HEK293T (cell line): ENCODE measurements around the gene PAIP2.
"Not testable (repeated sequence)": the region's sequence is repeated elsewhere in the genome, so short reads cannot be mapped to it uniquely, and the experiment has no call there.

Experiments used
- CTCF ChIA-PET: fragments of 350-600 bp; formaldehyde crosslinking; extraction: SDS; loops from one replicate; lab custom pipeline; 2021; ENCODE audit warnings: antibody characterized with exemption, inconsistent platforms; lab: Yijun Ruan, JAX
- POLR2A ChIA-PET: fragments of 350-600 bp; formaldehyde crosslinking; extraction: SDS; loops from one replicate; lab custom pipeline; 2020; ENCODE audit warnings: antibody characterized with exemption, inconsistent platforms; lab: Yijun Ruan, JAX
- DNase-seq: peaks from one replicate; pipeline ENCODE4 v3.0.0; 2012; ENCODE audit warnings: mixed read lengths; ENCODE audit errors: extremely low spot score
- ARNT ChIP-seq: fragments of 450-650 bp; IDR thresholded peaks from 2 replicates; pipeline ENCODE4 v1.6.1; 2017; ENCODE audit warnings: mild to moderate bottlenecking
- BHLHE40 ChIP-seq: fragments of 450-650 bp; IDR thresholded peaks from 2 replicates; pipeline ENCODE4 v1.6.1; 2016; ENCODE audit warnings: mild to moderate bottlenecking, moderate library complexity, borderline replicate concordance
- CTBP1 ChIP-seq: fragments of 450-650 bp; IDR thresholded peaks from 2 replicates; pipeline ENCODE4 v1.6.1; 2016; ENCODE audit warnings: borderline replicate concordance
- ELF4 ChIP-seq: fragments of 450-650 bp; IDR thresholded peaks from 2 replicates; pipeline ENCODE4 v1.6.1; 2017; ENCODE audit warnings: antibody characterized with exemption
- FOXK2 ChIP-seq: fragments of 450-650 bp; IDR thresholded peaks from 2 replicates; pipeline ENCODE4 v1.6.1; 2016; ENCODE audit warnings: mild to moderate bottlenecking
- FOXM1 ChIP-seq: fragments of 450-650 bp; IDR thresholded peaks from 2 replicates; pipeline ENCODE4 v1.6.1; 2017; ENCODE audit warnings: mild to moderate bottlenecking, borderline replicate concordance
- HDGF ChIP-seq: fragments of 450-650 bp; IDR thresholded peaks from 2 replicates; pipeline ENCODE4 v1.6.1; 2017; ENCODE audit warnings: antibody characterized with exemption, borderline replicate concordance
- L3MBTL2 ChIP-seq: fragments of 450-650 bp; conservative IDR thresholded peaks from 2 replicates; pipeline ENCODE4 v1.6.1; 2016; ENCODE audit warnings: mild to moderate bottlenecking
- LEF1 ChIP-seq: fragments of 450-650 bp; IDR thresholded peaks from 2 replicates; pipeline ENCODE4 v1.6.1; 2017; ENCODE audit warnings: mild to moderate bottlenecking, borderline replicate concordance
- NFRKB ChIP-seq: fragments of 450-650 bp; IDR thresholded peaks from 2 replicates; pipeline ENCODE4 v1.6.1; 2016; ENCODE audit warnings: mild to moderate bottlenecking, moderate library complexity
- PKNOX1 ChIP-seq: fragments of 450-650 bp; IDR thresholded peaks from 2 replicates; pipeline ENCODE4 v1.6.1; 2016
- SP1 ChIP-seq: fragments of 450-650 bp; IDR thresholded peaks from 2 replicates; pipeline ENCODE4 v1.6.1; 2017
- SUZ12 ChIP-seq: fragments of 450-650 bp; IDR thresholded peaks from 2 replicates; pipeline ENCODE4 v1.6.1; 2016; ENCODE audit warnings: mild to moderate bottlenecking
- TARDBP ChIP-seq: fragments of 450-650 bp; IDR thresholded peaks from 2 replicates; pipeline ENCODE4 v1.6.1; 2016
- ZNF384 ChIP-seq: fragments of 450-650 bp; IDR thresholded peaks from 2 replicates; pipeline ENCODE4 v1.6.1; 2016

The PAIP2 gene

GRCh38 chr5:139385061-139386049 lies 43.7 kb downstream of the PAIP2 start:
- no peak for DNase-seq
- CTCF ChIA-PET = interaction anchor here (0.9 kb wide), 1 partner anchor 17 kb away, joined by 5 read pairs; no protein-coding TSS in a partner anchor
- TF ChIP-seq LEF1 = no peak
- POLR2A ChIA-PET = interaction anchor here (1.1 kb wide), 2 partner anchors 10 to 187 kb away, joined by 3 read pairs; partner anchors contain the start of gene SIL1

GRCh38 chr5:139386050-139386438 lies 44.4 kb downstream of the PAIP2 start:
- CTCF ChIA-PET = interaction anchor here (0.9 to 2.2 kb wide), 2 partner anchors 16 kb away, joined by 5 to 7 read pairs; no protein-coding TSS in a partner anchor
- TF ChIP-seq CTBP1 = no peak
- no peak for TF ChIP-seq FOXK2
- TF ChIP-seq BHLHE40 = no peak
- POLR2A ChIA-PET = interaction anchor here (1.1 kb wide), 2 partner anchors 11 to 188 kb away, joined by 3 read pairs; partner anchors contain the start of gene SIL1
- DNase-seq = no peak

GRCh38 chr5:139386956-139387355 lies 45.3 kb downstream of the PAIP2 start:
- not testable (repeated sequence) for DNase-seq
- ChIA-PET POLR2A (interaction anchor here (1.1 kb wide), 1 partner anchor 13 kb away, joined by 3 read pairs; no protein-coding TSS in a partner anchor), CTCF (interaction anchor here (2.2 kb wide), 1 partner anchor 15 kb away, joined by 7 read pairs; no protein-coding TSS in a partner anchor)

- POLR2A ChIA-PET = interaction anchor here (0.9 to 1.1 kb wide), 2 partner anchors 14 kb away, joined by 3 read pairs; no protein-coding TSS in a partner anchor
- CTCF ChIA-PET = interaction anchor here (2.2 kb wide), 1 partner anchor 14 kb away, joined by 7 read pairs; no protein-coding TSS in a partner anchor
- TF ChIP-seq TARDBP (no peak), SP1 (no peak), ARNT (no peak), PKNOX1 (no peak), L3MBTL2 (no peak), NFRKB (no peak), SUZ12 (no peak), ELF4 (no peak), CTBP1 (no peak), FOXM1 (no peak), FOXK2 (no peak), HDGF (no peak), BHLHE40 (no peak), ZNF384 (no peak), LEF1 (no peak)
- DNase-seq = no peak
These were observed 46.0 kb downstream of the PAIP2 start for GRCh38 chr5:139387611-139388197.

GRCh38 chr5:139388198-139388821 lies 46.7 kb downstream of the PAIP2 start:
- POLR2A ChIA-PET = interaction anchor here (0.9 to 1.1 kb wide), 2 partner anchors 14 kb away, joined by 3 read pairs; no protein-coding TSS in a partner anchor

More at GRCh38 chr5:139388198-139388821, 46.7 kb downstream of the PAIP2 start:
- no peak for TF ChIP-seq SP1
- TF ChIP-seq FOXK2 = no peak
- no peak for TF ChIP-seq PKNOX1
- no peak for TF ChIP-seq CTBP1
- no peak for TF ChIP-seq HDGF
- no peak for TF ChIP-seq SUZ12
- no peak for TF ChIP-seq NFRKB
- TF ChIP-seq ELF4 = no peak
- CTCF ChIA-PET = interaction anchor here (2.2 kb wide), 1 partner anchor 14 kb away, joined by 7 read pairs; no protein-coding TSS in a partner anchor
- DNase-seq = no peak
